Calu3 (cell line): Measurements from ENCODE around the gene MRTFA. TPM values are rescaled to one million over a fixed set of nuclear protein-coding genes. Genes with fewer than 3 reads are reported as not detected.

Experiments
- BruUV-seq: library from RNA; stranded (reverse); fragments of 400-500 nt; replicated peaks from 2 replicates; lab custom pipeline; 2021; lab: Mats Ljungman, UMichigan
- CTCF ChIA-PET: fragments of 300-600 bp; sonication (Branson Sonifier 250); formaldehyde crosslinking; loops from one replicate; lab custom pipeline; 2022; ENCODE audit warnings: antibody characterized with exemption; lab: Charles Lee
- DNase-seq: peaks from one replicate; pipeline ENCODE4 v3.0.0; 2022
- H3K27ac Mint-ChIP-seq: one replicate; pipeline ENCODE4 v1.8.0; 2022; ENCODE audit warnings: mixed read lengths; ENCODE audit not compliant: unreplicated experiment
- H3K27me3 Mint-ChIP-seq: one replicate; pipeline ENCODE4 v1.8.0; 2022; ENCODE audit warnings: mixed read lengths; ENCODE audit not compliant: unreplicated experiment
- H3K36me3 Mint-ChIP-seq: one replicate; pipeline ENCODE4 v1.8.0; 2022; ENCODE audit warnings: mild to moderate bottlenecking, moderate library complexity, mixed read lengths; ENCODE audit not compliant: insufficient read depth, unreplicated experiment
- H3K4me1 Mint-ChIP-seq: one replicate; pipeline ENCODE4 v1.8.0; 2022; ENCODE audit warnings: mild to moderate bottlenecking, low read depth, mixed read lengths; ENCODE audit not compliant: unreplicated experiment
- H3K4me3 Mint-ChIP-seq: one replicate; pipeline ENCODE4 v1.8.0; 2022; ENCODE audit warnings: mild to moderate bottlenecking, low read depth, moderate library complexity, mixed read lengths; ENCODE audit not compliant: unreplicated experiment
- H3K9me3 Mint-ChIP-seq: one replicate; pipeline ENCODE4 v1.8.0; 2022; ENCODE audit warnings: low read depth, mixed read lengths; ENCODE audit not compliant: unreplicated experiment
- CTCF ChIP-seq: fragments of 200-600 bp; IDR thresholded peaks from one replicate; pipeline ENCODE4 v1.8.0; 2022; ENCODE audit warnings: antibody characterized with exemption; ENCODE audit not compliant: unreplicated experiment
- intact Hi-C: fragments of 100-400 bp; cut with micrococcal nuclease; formaldehyde crosslinking; loops from one replicate; pipeline ENCODE4 v1.10.0; 2022; ENCODE audit not compliant: unreplicated experiment
- total RNA-seq: library from RNA; stranded (reverse); gene quantifications from 2 replicates; pipeline ENCODE4 v1.2.3, GENCODE V29; 2022

The MRTFA gene
- total RNA-seq, 1 experiment from 2014 or later: 54.1 TPM

DNA sequence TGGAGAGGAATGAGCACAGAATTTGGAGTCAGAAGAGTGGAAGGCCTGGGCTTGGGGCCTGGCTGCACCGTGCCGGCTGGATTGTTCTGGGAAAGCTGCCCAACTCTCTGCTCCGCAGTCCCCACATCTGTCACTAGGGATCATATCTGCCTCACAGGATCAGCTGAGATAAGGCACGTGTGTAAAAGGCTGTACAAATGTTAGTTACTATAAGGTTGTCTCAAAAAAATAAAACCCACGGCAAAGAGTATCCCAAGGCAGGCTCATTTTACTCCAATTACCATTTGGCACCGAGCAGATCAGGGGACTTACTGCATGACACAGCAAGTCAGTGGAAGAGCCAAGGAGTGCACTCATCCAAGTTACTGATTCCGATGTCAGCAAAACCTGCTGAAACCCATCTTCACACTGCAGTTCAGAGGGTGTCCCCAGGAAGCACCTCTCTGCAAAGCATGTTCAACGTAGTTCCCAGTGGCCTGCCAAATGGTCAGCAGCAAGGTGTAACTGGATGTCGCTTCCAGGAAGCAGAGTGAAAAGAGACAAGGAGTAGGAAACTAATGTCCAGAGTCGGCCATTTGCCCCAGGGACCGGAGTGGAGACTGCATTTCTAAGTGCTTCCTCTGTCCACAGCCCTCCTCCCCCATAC is 18.1 kb upstream of the MRTFA start:
- Mint-ChIP-seq H3K9me3 (no peaks in the 10 kb centered on the region), H3K27ac (peak overlapping the region; percentile 35), H3K4me3 (no peak overlapping the region), H3K4me1 (peaks cover 35% of the 10 kb centered on the region), H3K36me3 (peaks cover 20% of the 10 kb centered on the region), H3K27me3 (no peaks in the 10 kb centered on the region)
- peak; percentile 23 for DNase-seq
- CTCF ChIA-PET: interaction anchor here (1.3 kb wide), 1 partner anchor 9 kb away, joined by 3 read pairs; no protein-coding TSS in a partner anchor
- no TSS peak for BruUV-seq
- intact Hi-C loops: no loop called here
- no peak for TF ChIP-seq CTCF

GRCh38 chr22:40653361-40653760 is 16.8 kb upstream of the MRTFA start:
- intact Hi-C loops: no loop called here
- peaks cover 35% of the 10 kb centered on the region for H3K4me1 Mint-ChIP-seq
- CTCF ChIA-PET: interaction anchor here (0.7 kb wide), 1 partner anchor 270 kb away, joined by 3 read pairs; no protein-coding TSS in a partner anchor
- peak overlapping the region; percentile 79 for H3K4me3 Mint-ChIP-seq
- no TSS peak for BruUV-seq
- peak overlapping the region; percentile 97 for H3K27ac Mint-ChIP-seq
- H3K27me3 Mint-ChIP-seq: no peaks in the 10 kb centered on the region
- TF ChIP-seq CTCF: no peak
- no peak for DNase-seq
- no peaks in the 10 kb centered on the region for H3K9me3 Mint-ChIP-seq
- H3K36me3 Mint-ChIP-seq: peaks cover 29% of the 10 kb centered on the region

DNA sequence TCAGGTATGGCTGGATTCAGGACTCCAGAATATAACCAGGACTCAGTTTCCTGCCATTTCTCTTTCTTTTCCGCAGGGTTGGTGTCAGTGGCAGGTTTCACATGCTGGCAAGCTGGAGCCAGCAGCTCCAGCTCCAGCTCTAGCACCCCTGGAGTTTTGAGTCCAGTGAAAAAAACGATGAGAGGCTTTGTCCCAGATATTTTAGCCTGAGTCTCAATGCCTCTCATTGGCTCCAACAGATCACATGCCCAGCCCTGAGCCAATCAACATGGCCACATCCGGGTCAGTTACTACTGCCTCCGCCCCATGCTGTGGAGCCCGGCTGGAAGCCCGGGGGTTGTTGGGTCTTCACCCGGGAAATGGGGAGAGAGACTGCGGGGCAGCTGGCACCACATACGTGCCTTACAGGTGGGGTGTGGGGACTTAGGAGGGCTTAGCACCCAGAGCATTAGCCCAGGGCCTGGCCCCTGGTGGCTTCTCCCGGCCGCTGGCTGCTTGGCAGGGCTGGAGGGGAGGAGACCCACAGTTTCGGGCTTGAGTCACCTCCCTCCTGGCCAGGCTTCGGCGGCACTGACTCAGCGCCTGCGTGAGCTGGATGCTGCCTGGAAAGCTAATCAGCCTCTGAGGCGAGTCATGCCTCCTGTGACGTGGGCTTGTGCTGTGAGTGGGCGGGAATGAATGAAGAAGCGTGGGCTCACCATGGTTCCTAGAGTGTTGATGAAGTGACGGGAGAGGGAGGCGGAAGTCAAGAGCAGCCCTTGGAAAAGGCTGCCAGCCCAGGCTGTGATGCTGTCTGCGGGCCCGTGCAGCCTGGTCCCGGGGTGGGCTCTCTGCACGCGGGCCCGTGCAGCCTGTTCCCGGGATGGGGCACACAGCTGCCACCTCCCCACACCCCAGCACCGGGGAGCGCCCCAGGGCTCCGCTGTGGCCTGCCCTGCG is 15.3 kb upstream of the MRTFA start:
- Mint-ChIP-seq H3K9me3 (no peaks in the 10 kb centered on the region), H3K36me3 (peaks cover 30% of the 10 kb centered on the region), H3K27ac (peak overlapping the region; percentile 97), H3K4me1 (peaks cover 35% of the 10 kb centered on the region), H3K27me3 (no peaks in the 10 kb centered on the region), H3K4me3 (peak overlapping the region; percentile 79)
- DNase-seq: peak; percentile 93
- no peak for TF ChIP-seq CTCF
- intact Hi-C loops: no loop called here
- CTCF ChIA-PET: interaction anchor here (0.6 to 2.4 kb wide), 12 partner anchors 15 to 730 kb away, joined by 3 to 9 read pairs (median 4); partner anchors contain the start of genes ST13 and TEF
- TSS peak; percentile 73 for BruUV-seq

DNA sequence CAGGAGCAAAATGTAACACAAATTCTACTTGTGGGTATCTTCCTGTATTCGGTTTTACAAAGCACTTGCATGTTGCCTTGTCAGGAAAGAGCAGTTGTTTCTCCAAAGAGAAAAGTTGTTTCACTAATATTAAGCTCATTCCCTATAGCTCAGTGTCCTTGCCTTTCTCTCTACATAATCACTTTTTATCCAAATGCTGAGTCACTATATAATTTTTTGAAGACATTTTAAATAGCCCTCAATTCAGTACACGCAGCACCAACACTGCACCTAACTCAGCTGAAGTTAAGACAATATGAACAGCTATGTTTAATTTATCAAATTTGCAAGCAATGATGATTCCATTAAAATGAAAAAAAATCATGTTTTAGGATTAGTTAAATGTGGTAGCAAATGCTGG is 14.5 kb upstream of the MRTFA start:
- Mint-ChIP-seq H3K27ac (peak overlapping the region; percentile 97), H3K9me3 (no peaks in the 10 kb centered on the region), H3K27me3 (no peaks in the 10 kb centered on the region), H3K36me3 (peaks cover 30% of the 10 kb centered on the region), H3K4me1 (peaks cover 35% of the 10 kb centered on the region), H3K4me3 (peak overlapping the region; percentile 79)
- TSS peak; percentile 96 for BruUV-seq
- intact Hi-C loops: no loop called here
- no peak for DNase-seq
- CTCF ChIA-PET: interaction anchor here (0.6 to 2.4 kb wide), 7 partner anchors 14 to 731 kb away, joined by 3 to 9 read pairs (median 3); partner anchors contain the start of genes ST13 and TEF
- no peak for TF ChIP-seq CTCF
